Peyer's patch (tissue), 4 donors: ENCODE measurements around the gene OR5D13.

Source experiments
- POLR2A ChIP-seq, 2 donors: fragments of 450-650 bp; IDR thresholded peaks; one replicate each; pipeline ENCODE4 v1.5.1; 2017; ENCODE audit warnings: antibody characterized with exemption in 2 of 2, mild to moderate bottlenecking in 2 of 2, moderate library complexity in 2 of 2
- TF ChIP-seq, protein P1 (sequence below), 6 experiments: fragments of 450-650 bp in 4 of 6; fragments of 200-600 bp in 2 of 6; sonication (generic) in 1 of 6; IDR thresholded peaks; one replicate each; pipeline ENCODE4 v1.5.1; 2017 to 2019; ENCODE audit warnings: antibody characterized with exemption in 6 of 6, mild to moderate bottlenecking in 3 of 6, moderate library complexity in 1 of 6

DNA sequence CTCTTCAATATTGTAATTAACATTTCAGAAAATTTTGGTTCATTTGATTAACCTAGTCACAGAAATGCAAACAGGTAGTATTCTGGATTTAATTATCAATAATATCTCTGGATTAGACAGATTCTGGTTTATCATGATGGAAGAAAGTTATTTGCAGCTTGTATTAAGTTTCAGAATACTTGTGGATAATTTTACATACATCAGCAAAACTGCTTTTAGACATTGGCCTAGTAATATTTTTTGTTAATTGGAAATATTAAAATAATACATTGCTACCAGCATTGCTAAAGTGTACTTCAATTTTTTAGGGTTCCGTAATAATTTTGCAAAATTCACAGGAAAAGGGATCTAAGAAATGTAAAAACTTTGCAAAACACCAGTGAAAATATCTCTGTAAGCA lies 18.4 kb downstream of the OR5D13 start:
- no peak for TF ChIP-seq POLR2A (IDR thresholded peaks at IDR 0.05)
- TF ChIP-seq, protein P1, sequence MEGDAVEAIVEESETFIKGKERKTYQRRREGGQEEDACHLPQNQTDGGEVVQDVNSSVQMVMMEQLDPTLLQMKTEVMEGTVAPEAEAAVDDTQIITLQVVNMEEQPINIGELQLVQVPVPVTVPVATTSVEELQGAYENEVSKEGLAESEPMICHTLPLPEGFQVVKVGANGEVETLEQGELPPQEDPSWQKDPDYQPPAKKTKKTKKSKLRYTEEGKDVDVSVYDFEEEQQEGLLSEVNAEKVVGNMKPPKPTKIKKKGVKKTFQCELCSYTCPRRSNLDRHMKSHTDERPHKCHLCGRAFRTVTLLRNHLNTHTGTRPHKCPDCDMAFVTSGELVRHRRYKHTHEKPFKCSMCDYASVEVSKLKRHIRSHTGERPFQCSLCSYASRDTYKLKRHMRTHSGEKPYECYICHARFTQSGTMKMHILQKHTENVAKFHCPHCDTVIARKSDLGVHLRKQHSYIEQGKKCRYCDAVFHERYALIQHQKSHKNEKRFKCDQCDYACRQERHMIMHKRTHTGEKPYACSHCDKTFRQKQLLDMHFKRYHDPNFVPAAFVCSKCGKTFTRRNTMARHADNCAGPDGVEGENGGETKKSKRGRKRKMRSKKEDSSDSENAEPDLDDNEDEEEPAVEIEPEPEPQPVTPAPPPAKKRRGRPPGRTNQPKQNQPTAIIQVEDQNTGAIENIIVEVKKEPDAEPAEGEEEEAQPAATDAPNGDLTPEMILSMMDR (IDR thresholded peaks at IDR 0.05), result no peak
